GM18498 (cell line): ENCODE data around the gene CLEC4M.

ENCODE experiments used
- ATAC-seq: cut with Tn5 transposase; IDR thresholded peaks from one replicate; pipeline ENCODE4 v1.9.1; 2021; ENCODE audit warnings: mild to moderate bottlenecking, moderate library complexity; ENCODE audit not compliant: unreplicated experiment

Gene CLEC4M

GRCh38 chr19:7762719-7763293, at the start of gene CLEC4M:
Gene CLEC4M (plus strand): TSS chr19:7763243. CDS start chr19:7763267, 24 bp downstream.
- no peak for ATAC-seq

DNA sequence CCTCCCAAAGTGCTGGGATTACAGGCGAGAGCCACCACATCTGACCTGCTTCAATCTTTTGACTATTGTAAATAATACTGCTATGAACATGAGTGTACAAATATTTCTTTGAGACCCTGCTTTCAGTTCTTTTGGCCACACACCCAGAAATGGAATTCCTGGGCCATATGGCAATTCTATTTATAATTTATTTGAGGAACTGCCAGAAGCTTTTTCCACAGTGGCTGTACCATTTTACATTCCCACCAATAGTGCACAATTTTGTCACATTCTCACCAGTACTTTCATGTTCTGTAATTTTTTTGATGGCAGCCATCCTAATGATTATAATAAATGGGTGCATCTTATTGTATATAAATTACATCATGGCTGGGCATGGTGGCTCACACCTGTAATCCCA, 47.4 kb upstream of the CLEC4M start:
- ATAC-seq: no peak

DNA sequence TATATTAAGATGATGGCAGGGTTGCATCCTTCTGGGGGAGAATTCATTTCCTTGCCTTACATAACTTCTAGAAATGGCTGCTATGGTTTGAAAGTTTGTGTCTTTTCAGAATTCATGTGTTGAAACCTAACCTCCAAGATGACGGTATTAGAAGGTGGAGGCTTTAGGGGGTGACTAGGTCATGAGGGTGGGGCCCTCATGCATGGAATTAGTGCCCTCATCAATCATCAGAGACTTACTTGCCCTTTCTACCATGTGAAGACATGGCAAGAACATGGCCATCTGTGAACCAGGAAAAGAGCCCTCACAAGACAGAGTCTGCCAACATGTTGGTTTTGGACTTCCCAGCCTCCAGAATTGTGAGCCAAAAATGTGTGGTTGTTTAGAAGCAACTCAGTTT, 46.3 kb upstream of the CLEC4M start:
- ATAC-seq: no peak

DNA sequence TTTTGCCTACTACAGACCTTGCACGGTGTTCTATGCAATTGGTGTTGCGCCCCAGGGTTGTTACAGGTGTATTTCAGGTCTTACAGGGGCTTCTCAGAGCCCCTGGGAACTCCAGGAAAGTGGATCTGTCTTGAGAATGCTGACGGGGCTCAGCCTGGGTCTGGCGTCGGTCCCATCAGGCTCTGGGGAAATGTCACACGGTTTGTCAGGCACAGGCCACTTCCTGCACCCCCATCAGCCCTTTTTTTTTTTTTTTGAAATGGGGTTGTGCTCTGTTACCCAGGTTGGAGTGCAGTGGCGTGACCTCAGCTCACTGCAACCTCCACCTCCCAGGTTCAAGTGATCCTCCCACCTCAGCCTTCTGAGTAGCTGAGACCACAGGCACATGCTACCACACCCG, 44.4 kb upstream of the CLEC4M start:
- ATAC-seq: no peak

- ATAC-seq: no peak
Measured at GRCh38 chr19:7720351-7720750, 42.7 kb upstream of the CLEC4M start.

GRCh38 chr19:7722231-7722651, 40.8 kb upstream of the CLEC4M start:
- ATAC-seq: peak; percentile 47

GRCh38 chr19:7725791-7726190, 37.3 kb upstream of the CLEC4M start:
- ATAC-seq: no peak

- no peak for ATAC-seq
Measured at GRCh38 chr19:7729211-7729610, 33.8 kb upstream of the CLEC4M start.

DNA sequence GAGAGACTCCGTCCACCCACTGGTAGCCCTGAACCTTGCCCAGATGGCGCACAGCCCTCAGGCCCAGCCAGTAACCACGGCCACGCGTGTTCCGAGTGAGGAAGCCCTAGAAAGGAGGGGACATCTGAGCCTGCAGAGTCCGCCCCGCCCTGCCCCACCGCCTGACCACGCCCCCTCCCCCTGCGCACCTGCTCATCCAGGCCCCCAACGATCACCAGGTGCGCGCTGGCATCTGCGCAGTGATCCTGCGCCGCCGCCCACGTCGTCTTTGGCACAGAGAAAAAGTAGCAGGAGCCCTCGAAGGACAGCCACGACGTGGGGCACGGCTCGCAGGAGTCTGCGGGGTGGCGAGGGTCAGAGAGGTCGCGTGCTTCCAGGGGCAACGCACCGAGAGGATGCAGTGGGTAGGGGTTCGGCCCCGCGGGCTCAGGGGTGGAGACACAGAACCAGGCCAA, 33.2 kb upstream of the CLEC4M start:
- ATAC-seq: no peak

GRCh38 chr19:7730286-7731217, 32.5 kb upstream of the CLEC4M start:
- no peak for ATAC-seq

DNA sequence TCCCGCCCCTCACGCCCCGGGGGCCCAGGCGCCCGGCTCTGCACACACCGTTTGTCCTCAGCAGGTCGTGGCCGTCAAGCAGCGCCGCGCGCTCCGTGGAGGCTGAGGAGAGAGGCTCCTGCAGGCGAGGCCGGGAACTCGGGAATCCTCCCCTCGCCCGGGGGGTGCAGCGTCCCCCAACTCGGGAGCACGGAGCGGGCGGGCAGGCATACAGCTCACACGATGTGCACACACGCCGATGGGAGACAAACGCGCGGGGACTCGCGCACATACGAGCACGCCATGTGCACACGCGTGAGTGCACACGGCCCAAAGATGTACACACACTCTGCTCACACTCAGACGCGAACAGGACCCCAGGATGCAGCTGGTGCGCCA, 31.8 kb upstream of the CLEC4M start:
- no peak for ATAC-seq

DNA sequence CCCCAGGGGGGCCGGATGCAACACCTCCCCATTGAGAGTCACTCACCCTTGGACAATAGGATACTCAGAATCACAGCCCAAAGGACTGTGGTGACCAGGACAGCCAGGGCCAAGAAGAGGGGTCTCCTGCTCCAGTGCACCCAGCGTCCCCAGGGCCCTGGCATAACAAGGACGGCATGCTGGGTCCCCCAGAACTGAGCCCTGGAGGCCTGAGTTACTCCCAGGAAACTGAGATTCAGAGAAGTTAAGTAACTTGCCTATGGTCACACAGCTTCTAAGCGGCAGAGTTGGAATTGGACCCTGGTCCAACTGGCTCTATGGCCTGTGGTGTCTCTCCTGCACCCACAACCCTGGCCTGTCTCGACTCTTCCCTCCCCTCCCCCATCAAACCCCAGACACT, 31.4 kb upstream of the CLEC4M start:
- ATAC-seq: no peak

DNA sequence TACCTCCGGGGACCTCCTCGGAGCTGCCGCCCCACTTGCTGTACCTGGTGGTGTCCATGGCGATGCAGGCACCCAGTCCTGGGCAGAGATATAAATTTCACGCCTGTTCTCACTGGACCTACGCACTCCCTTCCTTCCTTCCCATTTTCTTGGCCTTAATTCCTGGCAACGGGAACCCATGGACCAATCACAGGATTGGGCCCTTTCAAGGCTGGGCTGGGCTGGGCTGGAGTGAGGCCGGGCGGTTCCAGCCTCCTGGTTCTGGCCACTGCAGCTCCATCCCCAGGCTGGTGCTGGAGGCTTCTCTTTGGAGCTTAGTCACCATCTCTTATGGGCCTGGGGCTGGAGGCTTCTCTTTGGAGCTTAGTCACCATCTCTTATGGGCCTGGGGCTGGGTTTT, 31.0 kb upstream of the CLEC4M start, which contains the start of gene CLEC4G:
TSS of gene CLEC4G (minus strand) at position 66 of the 400 bp plus-strand sequence. CDS start at position 58, 8 bp downstream.
- no peak for ATAC-seq

DNA sequence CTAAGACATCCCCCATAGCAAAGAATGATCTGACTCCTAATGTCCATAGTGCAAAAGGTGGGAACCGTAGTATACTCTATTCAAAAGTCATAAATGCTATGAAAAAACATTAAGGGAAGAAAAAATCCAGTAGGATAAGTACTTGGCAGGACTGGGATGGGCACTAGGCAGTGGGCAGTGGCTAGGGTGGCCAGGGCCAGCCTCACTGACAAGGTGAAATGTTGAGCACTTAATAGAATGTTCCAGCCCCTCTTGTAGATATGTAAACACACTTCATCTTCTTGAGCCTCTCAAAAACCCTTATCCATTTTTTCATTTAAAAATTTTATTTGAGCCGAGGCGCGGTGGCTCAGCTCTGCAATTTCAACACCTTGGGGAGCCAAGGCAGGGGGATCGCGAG, 29.7 kb upstream of the CLEC4M start:
- ATAC-seq: no peak

GRCh38 chr19:7734220-7735203, 28.5 kb upstream of the CLEC4M start:
- no peak for ATAC-seq

- no peak for ATAC-seq
Measured at GRCh38 chr19:7736148-7736547, 26.9 kb upstream of the CLEC4M start.

DNA sequence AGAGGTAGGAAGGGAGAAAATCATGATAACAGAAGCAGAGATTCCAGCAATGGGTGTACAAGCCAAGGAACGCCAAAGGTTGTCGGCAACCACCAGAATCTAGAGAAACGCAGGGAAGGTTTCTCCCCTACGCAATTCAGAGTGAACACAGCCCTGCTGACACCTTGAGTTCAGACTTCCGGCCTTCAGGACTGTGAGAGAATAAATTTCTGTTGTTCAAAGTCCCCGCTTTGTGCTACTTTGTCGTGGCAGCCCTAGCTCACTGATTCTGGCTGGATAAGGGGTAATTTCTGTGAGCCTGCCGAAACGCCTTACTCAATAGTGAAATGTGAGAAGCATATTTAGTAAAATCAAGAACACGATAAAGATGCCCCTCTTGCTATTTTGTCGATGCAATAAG, 25.8 kb upstream of the CLEC4M start:
- ATAC-seq: no peak

- ATAC-seq: no peak
Measured at GRCh38 chr19:7738023-7738422, 25.0 kb upstream of the CLEC4M start.

- no peak for ATAC-seq
Measured at GRCh38 chr19:7739211-7739755, 23.8 kb upstream of the CLEC4M start.

GRCh38 chr19:7739801-7740681, 23.0 kb upstream of the CLEC4M start:
- no peak for ATAC-seq
